DOHH2 (cell line): ENCODE measurements around the gene UBE2B.
A peak's percentile ranks its signal among the peaks of the same experiment; 100 is the strongest.
"Not testable (repeated sequence)": the region's sequence is repeated elsewhere in the genome, so short reads cannot be mapped to it uniquely, and the experiment has no call there.

Experiments used
- H3F3A ChIP-seq: fragments of 200-600 bp; sonication (generic), shearing (Covaris generic); 2 replicates; pipeline ENCODE4 v1.6.0; 2016; ENCODE audit warnings: antibody characterized with exemption, mild to moderate bottlenecking; ENCODE audit not compliant: control insufficient read depth, insufficient read depth
- H3K27ac ChIP-seq: fragments of 200-600 bp; sonication (generic); 2 replicates; pipeline ENCODE4 v1.5.1; 2014; ENCODE audit warnings: low read depth, mild to moderate bottlenecking, low read length, moderate library complexity
- H3K27me3 ChIP-seq: fragments of 200-600 bp; sonication (generic); 2 replicates; pipeline ENCODE4 v1.6.1; 2014; ENCODE audit warnings: mild to moderate bottlenecking, low read length, mixed read lengths; ENCODE audit not compliant: control insufficient read depth
- H3K36me3 ChIP-seq: fragments of 200-600 bp; sonication (generic); 2 replicates; pipeline ENCODE4 v1.6.1; 2014; ENCODE audit warnings: mild to moderate bottlenecking, low read length, moderate library complexity, mixed read lengths; ENCODE audit not compliant: control insufficient read depth
- H3K4me1 ChIP-seq: fragments of 200-600 bp; sonication (generic); 2 replicates; pipeline ENCODE4 v1.6.1; 2014; ENCODE audit warnings: mild to moderate bottlenecking, low read length, mixed read lengths; ENCODE audit not compliant: control insufficient read depth
- H3K4me2 ChIP-seq: fragments of 200-600 bp; sonication (generic); 2 replicates; pipeline ENCODE4 v1.6.0; 2014; ENCODE audit warnings: mild to moderate bottlenecking, low read length, moderate library complexity
- H3K4me3 ChIP-seq: fragments of 200-600 bp; sonication (generic); 2 replicates; pipeline ENCODE4 v1.5.1; 2014; ENCODE audit warnings: mild to moderate bottlenecking, low read length, mixed read lengths
- H3K79me2 ChIP-seq: fragments of 200-600 bp; sonication (generic); 2 replicates; pipeline ENCODE4 v1.6.1; 2014; ENCODE audit warnings: mild to moderate bottlenecking, low read length, mixed read lengths; ENCODE audit not compliant: control insufficient read depth
- H3K9me2 ChIP-seq: fragments of 200-600 bp; sonication (generic); replicated peaks from 2 replicates; pipeline ENCODE4 v1.6.1; 2014; ENCODE audit warnings: mild to moderate bottlenecking, low read length, mixed read lengths; ENCODE audit not compliant: control insufficient read depth
- H3K9me3 ChIP-seq: fragments of 200-600 bp; sonication (generic); 2 replicates; pipeline ENCODE4 v1.6.1; 2014; ENCODE audit warnings: antibody characterized with exemption, low read length, mixed read lengths; ENCODE audit not compliant: control insufficient read depth, insufficient read depth
- H4K20me1 ChIP-seq: fragments of 200-600 bp; sonication (generic); 2 replicates; pipeline ENCODE4 v1.6.0; 2014; ENCODE audit warnings: low read depth, mild to moderate bottlenecking, antibody characterized with exemption, low read length, moderate library complexity; ENCODE audit not compliant: control insufficient read depth, insufficient read depth
- CTCF ChIP-seq: fragments of 200-600 bp; sonication (generic); IDR thresholded peaks from one replicate; pipeline ENCODE4 v1.5.1; 2014; ENCODE audit warnings: antibody characterized with exemption, mild to moderate bottlenecking, low read depth, low read length; ENCODE audit not compliant: poor library complexity, severe bottlenecking
- EZH2phosphoT487 ChIP-seq: fragments of 200-600 bp; sonication (generic); IDR thresholded peaks from 2 replicates; pipeline ENCODE4 v1.6.1; 2017; ENCODE audit warnings: borderline replicate concordance, mild to moderate bottlenecking, antibody characterized with exemption, low read length, moderate library complexity, mixed read lengths

The UBE2B gene

GRCh38 chr5:134370871-134371833, at the start of gene UBE2B:
TSS of gene UBE2B (plus strand) at chr5:134371569. CDS start at chr5:134371596, 27 bp downstream.
- Histone ChIP-seq H3K4me1 (peaks cover 32% of the 10 kb centered on the region), H3K9me3 (no peaks in the 10 kb centered on the region), H3K4me2 (peak within 1 kb of the TSS; percentile 84), H3K4me3 (peak within 1 kb of the TSS; percentile 86), H3K27ac (peak within 1 kb of the TSS; percentile 72), H4K20me1 (peaks cover 10% of the 10 kb centered on the region), H3K9me2 (no peaks in the 10 kb centered on the region), H3K27me3 (no peaks in the 10 kb centered on the region), H3K79me2 (peaks cover 69% of the 10 kb centered on the region), H3K36me3 (peaks cover 36% of the 10 kb centered on the region), H3F3A (peaks cover 3% of the 10 kb centered on the region)
- TF ChIP-seq EZH2phosphoT487 (no peak), CTCF (no peak)

GRCh38 chr5:134327327-134327726, 44.0 kb upstream of the UBE2B start:
- no peak overlapping the region for H3K27ac ChIP-seq
- H3K36me3 ChIP-seq: no peaks in the 10 kb centered on the region
- H3K79me2 ChIP-seq: no peaks in the 10 kb centered on the region
- no peaks in the 10 kb centered on the region for H3K27me3 ChIP-seq
- no peaks in the 10 kb centered on the region for H3K4me1 ChIP-seq
- no peak overlapping the region for H3K4me2 ChIP-seq
- no peak overlapping the region for H3K4me3 ChIP-seq
- TF ChIP-seq CTCF (no peak), EZH2phosphoT487 (no peak)
- no peaks in the 10 kb centered on the region for H3K9me2 ChIP-seq
- H4K20me1 ChIP-seq: no peaks in the 10 kb centered on the region
- H3K9me3 ChIP-seq: peaks cover 11% of the 10 kb centered on the region; the same call in 1 of the 2 replicates
- no peaks in the 10 kb centered on the region for H3F3A ChIP-seq

GRCh38 chr5:134328619-134329018, 42.8 kb upstream of the UBE2B start:
- no peak overlapping the region for H3K27ac ChIP-seq
- H3K4me3 ChIP-seq: no peak overlapping the region
- no peaks in the 10 kb centered on the region for H3F3A ChIP-seq
- no peaks in the 10 kb centered on the region for H3K4me1 ChIP-seq
- no peaks in the 10 kb centered on the region for H4K20me1 ChIP-seq
- no peak overlapping the region for H3K4me2 ChIP-seq
- H3K9me2 ChIP-seq: no peaks in the 10 kb centered on the region
- peaks cover 11% of the 10 kb centered on the region; the same call in 1 of the 2 replicates for H3K9me3 ChIP-seq
- H3K79me2 ChIP-seq: no peaks in the 10 kb centered on the region
- TF ChIP-seq EZH2phosphoT487: no peak
- no peak for TF ChIP-seq CTCF
- H3K27me3 ChIP-seq: no peaks in the 10 kb centered on the region
- no peaks in the 10 kb centered on the region for H3K36me3 ChIP-seq

- H3K9me3 ChIP-seq, H3F3A ChIP-seq, H3K4me2 ChIP-seq, H4K20me1 ChIP-seq, H3K79me2 ChIP-seq, H3K4me1 ChIP-seq, H3K27me3 ChIP-seq, H3K27ac ChIP-seq, H3K36me3 ChIP-seq, H3K4me3 ChIP-seq, H3K9me2 ChIP-seq: not testable (repeated sequence)
Measured at GRCh38 chr5:134336833-134337232, 34.5 kb upstream of the UBE2B start.

- H3K79me2 ChIP-seq, H3K4me3 ChIP-seq, H3K4me1 ChIP-seq, H3K4me2 ChIP-seq, H4K20me1 ChIP-seq, H3K27me3 ChIP-seq, H3K9me3 ChIP-seq, H3F3A ChIP-seq, H3K27ac ChIP-seq, H3K9me2 ChIP-seq, H3K36me3 ChIP-seq: not testable (repeated sequence)
Measured at GRCh38 chr5:134343500-134343899, 27.9 kb upstream of the UBE2B start.

- H3K4me2 ChIP-seq, H3K9me3 ChIP-seq, H3K36me3 ChIP-seq, H3K27me3 ChIP-seq, H3K27ac ChIP-seq, H3K4me3 ChIP-seq, H4K20me1 ChIP-seq, H3K79me2 ChIP-seq, H3K4me1 ChIP-seq, H3K9me2 ChIP-seq, H3F3A ChIP-seq: not testable (repeated sequence)
Measured at GRCh38 chr5:134345476-134345875, 25.9 kb upstream of the UBE2B start.
